ENCODE results near the gene BARHL1.

Gene BARHL1

DNA sequence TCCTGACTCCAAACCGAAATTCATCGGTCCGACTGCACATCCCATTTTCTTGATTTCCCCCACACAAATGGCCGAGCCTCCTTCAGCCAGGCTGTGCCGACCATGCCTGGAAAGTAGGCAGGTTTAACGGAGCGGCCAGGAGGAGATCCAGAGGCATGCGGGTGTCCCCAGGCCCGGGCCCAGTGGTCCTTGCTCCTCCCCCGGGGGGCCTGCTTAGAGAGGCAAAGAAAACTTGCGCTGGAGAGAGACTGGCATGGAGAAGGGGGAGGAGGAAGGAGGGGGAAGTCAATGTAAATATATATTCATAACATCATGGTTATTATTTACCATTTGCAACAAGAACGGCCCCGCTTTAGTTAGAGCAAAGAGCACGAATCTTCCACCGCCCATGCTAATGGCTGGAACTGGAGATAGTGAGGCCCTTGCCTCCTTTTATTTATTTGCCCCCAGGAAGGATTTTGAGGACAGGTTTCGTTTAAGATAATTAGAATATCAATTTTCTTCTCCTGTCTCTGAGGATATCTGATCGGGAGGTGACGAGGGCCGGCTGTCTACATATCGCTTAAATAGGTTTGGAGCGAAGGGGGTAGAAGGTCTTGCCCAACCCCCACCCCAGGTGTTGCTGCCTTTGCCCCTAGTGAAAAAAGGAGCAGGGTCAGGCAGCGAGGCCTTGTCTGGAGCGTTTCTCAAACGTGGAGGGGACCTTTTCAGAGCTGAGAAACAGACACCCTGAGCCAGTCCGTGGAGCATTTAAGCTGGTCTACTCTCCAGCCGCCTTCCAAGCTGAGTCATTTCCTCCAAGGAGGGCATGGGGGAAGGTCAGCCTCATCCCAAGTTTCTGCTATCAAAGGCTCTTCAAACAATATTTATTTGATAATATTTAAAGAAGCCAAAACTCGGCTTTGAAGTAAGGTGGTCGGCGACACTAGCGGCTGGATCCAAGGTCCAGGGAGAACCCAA is 2.5 kb downstream of the BARHL1 start:
- Histone ChIP-seq H2AFZ (ENCODE audit: low read depth, low read length, severe bottlenecking) (no peak overlapping the region), H3K27ac (ENCODE audit: low read depth, low read length) (no peak overlapping the region), H3K4me3 (ENCODE audit: insufficient read depth, low read length, poor library complexity, severe bottlenecking) (no peak overlapping the region), H3K9ac (ENCODE audit: low read length) (no peak overlapping the region), H3K27me3 (ENCODE audit: low read length) (no peaks in the 10 kb centered on the region), H3K36me3 (ENCODE audit: low read length) (no peaks in the 10 kb centered on the region), H3K79me2 (ENCODE audit: insufficient read depth, low read length) (no peaks in the 10 kb centered on the region), H3F3A (ENCODE audit: insufficient read depth) (no peaks in the 10 kb centered on the region), H4K20me1 (ENCODE audit: low read depth, low read length) (no peaks in the 10 kb centered on the region), H3K4me2 (ENCODE audit: low read depth, low read length, poor library complexity, severe bottlenecking) (no peak overlapping the region), H3K9me3 (ENCODE audit: insufficient read depth, low read length) (no peaks in the 10 kb centered on the region), H3K9me2 (replicated peaks; ENCODE audit: insufficient read depth, low read length) (no peaks in the 10 kb centered on the region)
- TF ChIP-seq, protein P1, sequence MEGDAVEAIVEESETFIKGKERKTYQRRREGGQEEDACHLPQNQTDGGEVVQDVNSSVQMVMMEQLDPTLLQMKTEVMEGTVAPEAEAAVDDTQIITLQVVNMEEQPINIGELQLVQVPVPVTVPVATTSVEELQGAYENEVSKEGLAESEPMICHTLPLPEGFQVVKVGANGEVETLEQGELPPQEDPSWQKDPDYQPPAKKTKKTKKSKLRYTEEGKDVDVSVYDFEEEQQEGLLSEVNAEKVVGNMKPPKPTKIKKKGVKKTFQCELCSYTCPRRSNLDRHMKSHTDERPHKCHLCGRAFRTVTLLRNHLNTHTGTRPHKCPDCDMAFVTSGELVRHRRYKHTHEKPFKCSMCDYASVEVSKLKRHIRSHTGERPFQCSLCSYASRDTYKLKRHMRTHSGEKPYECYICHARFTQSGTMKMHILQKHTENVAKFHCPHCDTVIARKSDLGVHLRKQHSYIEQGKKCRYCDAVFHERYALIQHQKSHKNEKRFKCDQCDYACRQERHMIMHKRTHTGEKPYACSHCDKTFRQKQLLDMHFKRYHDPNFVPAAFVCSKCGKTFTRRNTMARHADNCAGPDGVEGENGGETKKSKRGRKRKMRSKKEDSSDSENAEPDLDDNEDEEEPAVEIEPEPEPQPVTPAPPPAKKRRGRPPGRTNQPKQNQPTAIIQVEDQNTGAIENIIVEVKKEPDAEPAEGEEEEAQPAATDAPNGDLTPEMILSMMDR (IDR thresholded peaks at IDR 0.05; ENCODE audit: insufficient read depth, low read length, poor library complexity, severe bottlenecking): no peak
- no peak for TF ChIP-seq EZH2phosphoT487 (conservative IDR thresholded peaks at IDR 0.05; ENCODE audit: low read length)

DNA sequence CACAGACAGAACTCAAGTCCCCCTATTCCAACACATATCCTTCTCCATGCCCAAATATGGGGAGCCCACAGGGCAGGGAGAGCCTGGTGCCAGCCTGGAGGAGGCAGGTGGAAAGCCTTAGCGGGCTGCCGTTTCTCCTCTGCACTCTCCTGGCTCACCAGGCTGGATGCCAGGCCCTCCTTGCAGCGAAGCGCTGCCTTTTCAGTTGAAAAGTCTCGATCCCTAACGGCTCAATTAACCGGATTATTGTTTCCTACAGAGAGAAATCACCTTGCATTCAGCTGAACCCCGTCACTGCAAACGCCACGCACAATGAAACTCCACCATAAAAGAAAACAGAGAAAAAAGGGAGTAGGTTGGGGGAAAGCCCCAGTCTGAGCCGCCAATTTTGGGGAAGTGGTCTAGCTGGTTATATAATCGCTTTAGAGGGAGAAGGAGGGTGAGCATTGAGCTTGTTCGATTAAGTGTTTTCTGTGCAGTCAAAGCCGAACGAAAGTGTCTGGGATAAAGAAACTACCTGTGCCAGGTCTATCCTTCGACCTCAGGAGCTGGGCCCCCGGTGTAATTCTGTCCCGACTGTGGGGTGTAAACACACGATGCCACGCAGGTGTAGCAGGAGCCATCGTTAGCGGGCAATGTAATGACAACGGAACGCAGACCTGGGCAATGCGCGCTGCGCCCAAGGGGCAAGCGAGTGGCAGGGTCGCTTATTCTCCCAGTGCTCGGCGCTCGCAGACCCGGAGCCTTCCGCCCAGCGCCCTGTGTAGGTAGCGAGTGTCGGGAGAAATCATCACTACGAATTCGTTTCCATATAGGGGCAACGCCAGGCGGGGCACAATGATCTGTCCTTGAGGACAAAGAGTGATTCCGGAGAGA is 3.8 kb downstream of the BARHL1 start:
- Histone ChIP-seq H3F3A (ENCODE audit: insufficient read depth) (no peaks in the 10 kb centered on the region), H3K9me2 (replicated peaks; ENCODE audit: insufficient read depth, low read length) (no peaks in the 10 kb centered on the region), H3K79me2 (ENCODE audit: insufficient read depth, low read length) (no peaks in the 10 kb centered on the region), H4K20me1 (ENCODE audit: low read depth, low read length) (no peaks in the 10 kb centered on the region), H3K27me3 (ENCODE audit: low read length) (no peaks in the 10 kb centered on the region), H2AFZ (ENCODE audit: low read depth, low read length, severe bottlenecking) (no peak overlapping the region), H3K36me3 (ENCODE audit: low read length) (no peaks in the 10 kb centered on the region), H3K4me2 (ENCODE audit: low read depth, low read length, poor library complexity, severe bottlenecking) (no peak overlapping the region), H3K27ac (ENCODE audit: low read depth, low read length) (no peak overlapping the region), H3K9me3 (ENCODE audit: insufficient read depth, low read length) (no peaks in the 10 kb centered on the region), H3K9ac (ENCODE audit: low read length) (no peak overlapping the region), H3K4me3 (ENCODE audit: insufficient read depth, low read length, poor library complexity, severe bottlenecking) (no peak overlapping the region)
- TF ChIP-seq, protein P1 (IDR thresholded peaks at IDR 0.05; ENCODE audit: insufficient read depth, low read length, poor library complexity, severe bottlenecking): no peak
- no peak for TF ChIP-seq EZH2phosphoT487 (conservative IDR thresholded peaks at IDR 0.05; ENCODE audit: low read length)

DNA sequence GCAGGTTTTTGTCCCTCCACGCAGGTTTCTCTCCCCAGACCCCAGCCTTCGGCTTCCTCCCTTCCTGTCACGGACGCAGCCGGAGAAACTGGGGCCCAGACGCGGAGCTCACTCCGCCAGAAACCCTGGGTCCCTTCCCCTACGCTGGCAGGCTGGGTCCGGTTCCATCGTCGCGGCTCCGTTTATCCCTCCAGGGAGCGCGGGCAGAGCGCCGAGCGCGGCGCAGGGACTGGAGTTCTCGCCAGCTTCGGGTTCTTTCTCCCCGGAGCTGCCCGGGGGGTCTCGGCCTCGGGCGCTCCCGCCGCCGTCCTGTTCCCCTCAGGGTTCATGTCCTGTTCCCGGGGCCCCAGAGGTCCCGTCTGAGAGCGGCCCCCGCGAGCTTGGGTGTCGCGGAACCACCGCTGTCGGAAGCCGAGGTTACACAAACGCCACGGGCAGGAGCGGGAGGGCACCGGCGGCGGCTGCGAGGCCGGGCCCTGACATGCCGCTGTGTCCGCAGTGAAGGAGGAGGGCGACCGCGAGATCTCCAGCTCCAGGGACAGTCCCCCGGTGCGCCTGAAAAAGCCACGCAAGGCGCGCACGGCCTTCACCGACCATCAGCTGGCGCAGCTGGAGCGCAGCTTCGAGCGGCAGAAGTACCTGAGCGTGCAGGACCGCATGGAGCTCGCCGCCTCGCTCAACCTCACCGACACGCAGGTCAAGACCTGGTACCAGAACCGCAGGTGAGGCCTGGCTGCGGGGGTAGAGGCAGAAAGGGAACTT is 4.6 kb downstream of the BARHL1 start:
- H3K27me3 ChIP-seq (ENCODE audit: low read length): no peaks in the 10 kb centered on the region

More for the DNA sequence above, 4.6 kb downstream of the BARHL1 start:
- Histone ChIP-seq H3K36me3 (ENCODE audit: low read length) (no peaks in the 10 kb centered on the region), H3K9me3 (ENCODE audit: insufficient read depth, low read length) (no peaks in the 10 kb centered on the region), H3K79me2 (ENCODE audit: insufficient read depth, low read length) (no peaks in the 10 kb centered on the region), H3K9me2 (replicated peaks; ENCODE audit: insufficient read depth, low read length) (no peaks in the 10 kb centered on the region), H4K20me1 (ENCODE audit: low read depth, low read length) (no peaks in the 10 kb centered on the region), H3K4me2 (ENCODE audit: low read depth, low read length, poor library complexity, severe bottlenecking) (no peak overlapping the region), H3K27ac (ENCODE audit: low read depth, low read length) (no peak overlapping the region), H3K9ac (ENCODE audit: low read length) (no peak overlapping the region), H3F3A (ENCODE audit: insufficient read depth) (no peaks in the 10 kb centered on the region), H3K4me3 (ENCODE audit: insufficient read depth, low read length, poor library complexity, severe bottlenecking) (no peak overlapping the region), H2AFZ (ENCODE audit: low read depth, low read length, severe bottlenecking) (no peak overlapping the region)
- TF ChIP-seq EZH2phosphoT487 (conservative IDR thresholded peaks at IDR 0.05; ENCODE audit: low read length): no peak
- TF ChIP-seq, protein P1 (IDR thresholded peaks at IDR 0.05; ENCODE audit: insufficient read depth, low read length, poor library complexity, severe bottlenecking): no peak

Data from SU-DHL-6 (cell line).